ENCODE measurements around the gene SPTBN2.
A peak's percentile ranks its signal among the peaks of the same experiment; 100 is the strongest.
"Not testable (repeated sequence)": the region's sequence is repeated elsewhere in the genome, so short reads cannot be mapped to it uniquely, and the experiment has no call there.

SPTBN2 gene

DNA sequence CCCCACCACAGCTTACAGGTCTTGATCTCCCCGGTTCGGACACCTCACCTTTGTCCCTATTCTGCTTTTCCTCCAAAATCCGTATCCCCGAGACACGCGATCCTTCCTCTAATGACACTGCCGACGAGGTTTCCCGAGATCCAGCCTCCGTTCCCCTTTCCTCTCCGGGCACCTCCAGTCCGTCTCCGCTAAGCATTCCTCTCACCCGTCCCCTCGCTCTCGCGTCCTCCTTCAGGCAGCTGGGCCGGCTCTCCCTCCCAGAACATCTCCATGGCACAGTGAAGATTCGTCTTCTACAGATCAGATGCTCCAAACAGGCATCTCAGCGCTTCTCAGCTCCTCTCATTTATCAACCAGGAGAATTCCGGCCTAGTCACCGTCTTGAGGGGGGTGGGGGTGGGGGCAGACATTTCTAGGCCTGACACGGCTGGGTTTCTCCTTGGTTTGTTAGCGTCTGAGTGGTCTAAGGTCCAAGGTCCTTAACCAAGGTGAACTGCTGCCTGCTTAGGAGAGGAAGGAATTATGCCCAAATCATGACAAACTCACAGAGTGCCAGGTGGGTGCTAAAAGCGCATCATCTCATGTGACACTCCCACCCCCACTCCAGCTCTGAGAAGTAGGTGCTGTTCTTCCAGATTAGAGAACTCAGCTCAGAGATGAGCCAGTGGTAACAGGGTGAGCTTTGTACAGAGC is at the start of gene SPTBN2:
Gene SPTBN2, minus strand, starts transcription at position 524 of the 693 bp plus-strand sequence. CDS start 7,976 bp downstream, outside the sequence.
- no peak for DNase-seq

DNA sequence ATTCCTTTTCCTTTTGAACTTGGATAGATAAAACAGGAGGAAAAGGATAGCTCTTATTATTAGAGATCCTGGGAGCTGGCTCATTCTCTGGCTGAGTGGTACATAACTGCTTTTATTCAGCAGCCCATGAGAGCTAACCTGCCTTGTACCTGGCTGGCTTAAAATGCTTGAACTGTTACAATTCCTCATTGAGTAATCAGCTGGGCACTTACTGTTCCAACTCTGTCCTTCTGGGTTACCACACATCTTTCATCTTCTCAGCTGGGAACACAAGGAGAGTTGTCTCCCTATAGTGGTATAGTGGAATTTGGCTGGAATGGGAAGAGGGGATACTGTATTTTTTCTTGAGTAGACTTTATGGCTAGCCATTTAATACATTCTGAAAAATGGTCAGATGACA is 39.8 kb upstream of the SPTBN2 start:
- no peak for DNase-seq

DNA sequence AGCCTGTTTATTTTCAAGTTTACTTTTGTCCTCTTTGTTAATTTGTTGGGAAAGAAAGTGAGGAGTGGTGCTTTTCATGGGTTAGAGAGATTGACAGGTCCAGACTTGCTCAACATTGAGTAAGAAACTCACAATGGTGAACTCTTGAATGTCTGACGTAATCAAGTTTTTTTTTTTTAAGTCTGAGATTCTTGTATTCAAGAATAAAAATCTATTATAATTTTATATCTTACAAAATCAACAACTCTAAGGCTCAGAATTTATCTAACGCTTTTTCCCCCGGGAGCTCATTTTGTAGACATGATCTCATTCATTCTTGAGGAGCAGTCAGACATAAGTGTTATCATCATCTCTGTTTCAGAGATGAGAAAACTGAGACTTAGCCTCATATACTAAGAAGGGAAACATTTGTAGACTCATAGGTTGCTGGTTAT is 39.1 kb upstream of the SPTBN2 start:
- no peak for DNase-seq

DNA sequence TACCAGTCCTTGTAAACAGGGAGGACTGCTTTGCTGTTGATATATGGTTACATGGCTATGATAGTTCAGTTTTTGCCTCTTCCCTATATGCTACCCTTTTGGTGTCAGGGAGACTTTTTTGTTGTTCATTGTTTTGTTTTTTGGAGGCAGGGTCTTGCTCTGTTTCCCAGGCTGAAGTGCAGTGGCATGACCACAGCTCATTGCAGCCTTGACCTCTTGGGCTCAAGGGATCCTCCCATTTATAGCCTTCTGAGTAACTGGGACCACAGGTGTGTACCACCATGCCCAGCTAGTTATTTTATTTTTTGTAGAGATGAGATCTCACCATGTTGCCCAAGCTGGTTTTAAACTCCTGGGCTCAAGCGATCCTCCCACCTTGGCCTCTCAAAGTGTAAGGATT is 38.6 kb upstream of the SPTBN2 start:
- DNase-seq: no peak

DNA sequence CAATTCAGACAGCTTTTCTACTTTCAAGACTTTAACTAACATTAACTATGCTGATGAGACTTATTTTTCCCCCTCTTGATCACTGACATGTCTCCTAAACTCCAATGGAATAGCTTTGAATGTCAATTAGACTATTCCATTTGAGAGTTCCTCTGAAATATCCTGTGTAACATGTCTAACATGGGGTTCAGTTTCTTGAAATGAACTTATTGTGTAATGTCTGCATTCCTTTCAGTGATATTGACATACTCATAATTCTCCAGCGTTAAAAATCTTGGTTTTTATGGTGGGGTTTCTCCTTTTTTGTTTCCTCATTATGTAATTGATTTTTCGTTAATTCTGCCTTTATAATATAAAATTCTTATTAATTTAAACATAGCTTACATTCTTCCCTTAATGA is 37.7 kb upstream of the SPTBN2 start:
- DNase-seq: no peak

DNA sequence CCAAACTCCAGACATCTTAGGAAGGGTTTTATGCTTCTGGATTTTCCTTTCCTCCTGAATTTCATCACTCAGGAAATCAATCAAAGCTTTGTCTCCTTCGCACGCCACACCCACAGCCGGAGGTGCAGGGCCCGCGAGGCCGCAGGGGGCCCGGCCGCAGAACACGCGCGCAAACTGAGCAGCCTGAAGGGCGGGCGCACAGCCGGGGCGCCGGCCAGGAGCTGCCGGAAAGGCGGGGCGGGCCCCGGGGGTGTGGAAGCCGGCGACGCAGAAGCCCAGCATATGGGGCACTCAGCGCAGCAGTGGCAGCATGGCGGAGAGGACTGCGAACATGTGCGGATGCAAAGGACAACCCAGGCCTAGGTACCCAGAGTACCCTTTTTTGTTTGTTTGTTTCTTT is 33.1 kb upstream of the SPTBN2 start:
- DNase-seq: no peak

DNA sequence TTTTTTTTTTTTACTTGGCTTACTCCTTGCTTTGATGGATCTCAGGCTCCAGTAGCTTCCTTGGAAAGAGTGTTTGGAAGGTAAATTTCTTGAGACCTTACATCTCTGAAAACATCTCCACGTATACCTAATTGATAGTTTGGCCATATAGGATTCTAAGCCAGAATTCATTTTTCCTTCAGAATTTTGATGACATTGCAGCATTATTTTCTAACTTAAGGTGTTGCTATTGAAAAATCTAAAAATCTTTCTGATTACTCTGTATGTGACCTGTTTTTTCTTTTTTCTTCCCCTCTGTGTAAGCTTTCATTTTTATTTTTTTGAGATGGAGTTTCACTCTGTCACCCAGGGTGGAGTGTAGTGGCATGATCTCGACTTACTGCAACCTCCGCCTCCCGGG is 23.1 kb upstream of the SPTBN2 start:
- no peak for DNase-seq

DNA sequence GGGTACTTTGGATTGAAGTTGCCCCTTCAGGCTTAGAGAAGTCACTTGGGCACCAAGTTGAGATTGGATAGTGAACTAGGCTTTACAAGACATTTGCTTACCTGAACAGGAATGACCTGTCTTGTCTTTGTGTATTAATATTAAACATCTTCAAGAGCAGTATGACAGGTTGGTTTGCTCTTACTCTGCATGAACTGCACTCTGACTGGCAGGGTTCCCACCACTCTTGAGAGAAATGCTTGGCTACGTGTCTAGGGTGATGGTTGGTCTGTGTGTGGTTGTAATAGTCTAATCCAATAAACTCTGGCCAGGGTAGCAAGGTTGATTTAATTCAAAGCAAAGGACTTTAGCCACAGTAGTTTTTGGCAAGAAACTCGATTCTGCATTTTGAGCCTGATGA is 20.1 kb upstream of the SPTBN2 start:
- no peak for DNase-seq

DNA sequence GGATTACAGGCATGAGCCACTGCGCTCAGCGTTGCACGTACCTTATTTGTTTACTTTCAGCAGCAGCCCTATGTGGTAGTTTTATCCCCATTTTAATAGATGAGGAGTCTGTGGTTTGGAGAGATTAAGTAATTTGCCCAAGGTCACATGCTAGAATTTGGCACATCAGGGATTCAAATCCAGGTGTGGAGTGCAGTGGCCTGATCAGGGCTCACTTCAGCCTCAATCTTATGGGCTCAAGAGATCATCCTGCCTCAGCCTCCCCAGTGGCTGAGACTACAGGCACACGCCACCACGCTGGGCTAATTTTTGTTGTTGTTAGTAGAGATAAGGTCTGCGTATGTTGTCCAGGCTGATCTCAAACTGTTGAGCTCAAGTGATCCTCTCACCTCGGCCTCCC is 18.5 kb upstream of the SPTBN2 start:
- no peak for DNase-seq

DNA sequence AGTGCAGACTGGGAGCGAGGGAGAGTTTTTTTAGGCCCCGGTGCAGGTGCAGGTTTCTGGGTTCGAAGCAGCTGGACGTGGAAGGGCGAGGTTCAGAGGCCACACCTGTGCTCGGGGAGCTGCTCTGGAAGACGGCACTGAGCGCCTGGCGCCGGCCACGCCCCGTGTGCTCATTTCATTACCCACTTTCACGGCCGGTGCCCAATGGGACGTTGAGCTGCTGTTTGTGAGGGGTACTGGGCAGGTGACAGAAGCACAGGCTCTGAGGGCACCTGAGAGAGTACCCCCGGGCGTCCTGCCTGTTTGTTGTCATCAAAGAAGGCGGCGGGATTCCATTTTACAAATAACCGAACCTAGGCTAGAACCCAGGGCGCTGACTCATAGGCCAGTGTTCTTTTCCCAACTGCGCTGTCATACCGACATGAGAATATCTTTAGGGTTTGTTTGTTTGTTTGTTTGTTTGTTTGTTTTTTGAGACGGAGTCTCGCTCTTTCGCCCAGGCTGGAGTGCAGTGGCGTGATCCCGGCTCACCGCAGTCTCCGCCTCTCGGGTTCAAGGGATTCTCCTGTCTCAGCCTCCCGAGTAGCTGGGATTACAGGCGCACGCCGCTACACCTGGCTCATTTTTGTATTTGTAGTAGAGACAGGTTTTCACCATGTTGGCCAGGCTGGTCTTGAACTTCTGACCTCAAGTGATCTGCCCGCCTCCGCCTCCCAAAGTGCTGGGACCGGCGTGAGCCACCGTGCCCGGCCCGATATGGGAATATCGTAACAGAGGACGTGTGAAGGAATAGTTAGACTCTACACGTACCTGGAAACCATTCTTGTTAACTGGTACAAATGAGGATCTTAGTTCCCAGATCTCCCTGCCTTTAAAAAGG is 16.6 kb upstream of the SPTBN2 start:
- DNase-seq: peak; percentile 33

DNA sequence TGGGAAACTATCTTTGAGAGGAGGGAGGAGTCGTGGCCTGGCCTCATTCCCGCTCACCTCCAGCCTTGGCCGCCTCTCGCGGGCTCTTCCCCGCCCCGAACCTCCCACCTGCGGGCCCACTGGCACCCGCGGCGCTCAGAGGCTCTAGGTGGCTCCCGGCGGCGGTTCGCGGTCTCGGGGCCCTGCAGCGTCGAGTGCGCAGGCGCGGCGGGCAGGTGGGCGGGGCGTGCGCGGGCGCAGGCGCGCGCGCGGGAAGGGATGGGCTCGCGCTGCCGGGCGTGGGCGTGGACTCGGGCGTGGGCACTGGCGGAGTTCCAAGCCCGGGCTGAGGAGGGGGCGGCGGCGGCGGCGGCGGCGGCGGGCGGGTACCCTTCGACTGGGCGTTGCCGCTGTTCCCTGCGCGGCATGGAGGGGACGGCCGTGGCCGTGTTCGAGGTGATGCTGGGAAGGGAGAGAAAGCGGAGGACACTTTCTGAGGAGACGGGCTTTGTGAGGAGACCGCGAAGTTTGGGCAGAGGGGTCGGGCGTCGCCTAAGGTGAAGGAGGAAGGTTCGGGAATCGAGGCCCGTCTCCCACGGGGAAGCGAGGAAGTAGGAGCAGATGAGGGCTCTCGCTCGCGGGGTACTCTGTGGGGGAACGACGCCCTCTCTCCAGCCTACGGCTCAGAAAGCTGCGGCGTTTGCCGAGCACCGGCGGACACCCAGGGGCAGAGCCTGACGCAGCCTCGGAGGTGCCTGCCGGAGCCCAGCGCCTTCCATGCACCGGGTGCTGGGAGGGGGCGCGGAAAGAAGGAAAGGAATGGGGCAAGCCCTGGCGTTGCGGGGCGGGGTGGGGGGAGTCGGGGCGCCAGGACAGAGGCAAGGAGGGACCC is 15.7 kb upstream of the SPTBN2 start:
- peak; percentile 89 for DNase-seq

DNA sequence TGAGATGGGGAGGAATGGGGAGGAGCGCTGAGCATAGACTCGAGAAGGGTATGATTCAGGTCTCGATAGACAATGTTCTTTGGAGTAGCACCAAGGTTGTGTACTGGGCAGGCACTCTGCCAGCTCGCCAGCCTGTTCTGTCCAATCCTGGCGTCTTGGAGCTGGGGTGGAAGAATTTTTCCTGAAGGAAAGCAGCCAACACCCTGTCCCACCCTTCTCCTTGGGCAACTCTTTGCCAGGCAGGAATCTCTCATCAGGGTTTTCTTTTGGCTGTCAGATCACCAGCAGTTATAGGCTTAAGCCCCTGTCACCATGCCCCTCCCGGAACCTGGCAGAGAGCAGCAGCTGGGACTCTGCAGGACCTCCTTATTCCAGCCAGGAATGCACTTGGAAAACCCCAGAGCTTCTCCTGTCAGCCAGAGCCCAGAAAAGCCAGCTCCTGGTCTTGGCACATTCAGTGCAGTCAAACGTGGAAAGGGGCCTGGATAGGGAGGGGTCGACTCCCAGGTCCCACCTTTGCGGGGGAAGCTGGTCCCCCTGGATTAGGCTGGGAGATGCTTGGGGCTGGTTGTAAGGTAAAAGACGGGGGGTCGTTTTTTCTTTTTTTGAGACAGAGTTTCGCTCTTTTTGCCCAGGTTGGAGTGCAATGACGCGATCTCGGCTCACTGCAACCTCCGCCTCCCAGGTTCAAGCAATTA is 14.4 kb upstream of the SPTBN2 start:
- no peak for DNase-seq

DNA sequence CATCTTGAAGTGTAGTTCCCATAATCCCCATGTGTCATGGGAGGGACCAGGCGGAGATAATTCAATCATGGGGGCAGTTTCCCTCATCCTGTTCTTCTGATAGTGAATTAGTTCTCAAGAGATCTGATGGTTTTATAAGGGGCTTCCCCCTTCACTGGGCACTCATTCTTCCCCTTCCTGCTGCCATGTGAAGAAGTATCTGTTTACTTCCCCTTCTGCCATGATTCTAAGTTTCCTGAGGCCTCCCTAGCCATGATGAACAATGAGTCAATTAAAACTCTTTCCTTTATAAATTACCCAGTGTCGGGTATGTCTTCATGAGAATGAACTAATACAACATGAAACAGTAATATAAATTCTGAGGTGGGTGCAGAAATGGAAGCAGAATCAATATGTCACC is 12.1 kb upstream of the SPTBN2 start:
- no peak for DNase-seq

DNA sequence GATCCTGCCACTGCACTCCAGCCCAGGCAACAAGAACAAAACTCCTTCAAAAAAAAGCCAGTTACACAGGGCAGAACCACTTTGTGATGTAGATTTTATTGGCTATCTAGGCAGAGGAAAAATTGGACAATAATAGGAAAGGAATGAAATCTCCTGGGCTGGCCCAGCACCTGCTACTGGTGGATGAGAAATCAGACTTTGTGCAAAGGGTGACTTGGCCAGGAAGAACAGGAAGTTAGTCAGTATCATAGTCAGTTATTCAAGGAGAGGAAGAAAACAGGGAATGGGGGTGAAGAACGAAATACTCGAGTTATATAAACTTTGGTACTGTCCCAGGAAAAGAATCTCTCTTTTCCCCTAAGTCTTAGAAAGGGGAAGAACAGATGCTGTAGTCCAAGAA is 11.0 kb upstream of the SPTBN2 start:
- DNase-seq: no peak

DNA sequence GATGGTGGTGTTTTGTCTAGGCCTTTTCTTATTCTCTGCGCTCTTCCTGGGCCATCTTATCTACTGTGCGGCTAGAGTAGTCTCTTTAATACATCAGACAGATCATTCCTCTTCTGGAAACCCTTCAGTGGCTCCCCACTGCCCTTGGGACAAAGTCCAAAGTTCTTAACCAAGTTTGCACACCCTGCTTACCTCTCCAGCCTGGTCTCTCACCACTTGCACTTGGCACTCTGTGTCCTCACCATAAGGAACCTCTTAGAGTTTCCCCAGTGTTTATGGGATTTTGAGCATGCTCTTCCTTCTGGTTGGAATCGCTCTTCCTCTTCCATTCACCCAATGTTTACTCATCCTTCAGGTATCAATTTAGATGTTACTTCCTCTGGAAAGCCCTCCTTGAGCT is 5.2 kb upstream of the SPTBN2 start:
- no peak for DNase-seq

DNA sequence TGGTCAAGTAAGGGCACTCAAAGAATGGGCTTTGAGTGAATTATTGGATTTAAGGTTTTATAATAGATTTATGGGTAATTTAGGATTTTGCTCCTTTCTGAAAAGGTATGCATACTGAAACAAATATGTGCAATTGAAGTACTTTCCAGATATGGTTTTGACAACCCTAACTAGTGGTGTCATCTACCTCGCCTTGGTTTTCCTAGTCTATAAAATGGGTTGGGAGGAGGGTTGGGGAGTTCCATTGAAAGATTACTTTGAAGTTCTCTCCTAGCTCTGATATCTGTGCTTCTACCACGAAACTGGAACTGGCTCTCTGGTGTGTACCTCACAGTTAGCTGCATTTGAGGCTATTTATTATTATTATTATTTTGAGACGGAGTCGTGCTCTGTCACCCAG is 431 bp upstream of the SPTBN2 start:
- DNase-seq: no peak

DNA sequence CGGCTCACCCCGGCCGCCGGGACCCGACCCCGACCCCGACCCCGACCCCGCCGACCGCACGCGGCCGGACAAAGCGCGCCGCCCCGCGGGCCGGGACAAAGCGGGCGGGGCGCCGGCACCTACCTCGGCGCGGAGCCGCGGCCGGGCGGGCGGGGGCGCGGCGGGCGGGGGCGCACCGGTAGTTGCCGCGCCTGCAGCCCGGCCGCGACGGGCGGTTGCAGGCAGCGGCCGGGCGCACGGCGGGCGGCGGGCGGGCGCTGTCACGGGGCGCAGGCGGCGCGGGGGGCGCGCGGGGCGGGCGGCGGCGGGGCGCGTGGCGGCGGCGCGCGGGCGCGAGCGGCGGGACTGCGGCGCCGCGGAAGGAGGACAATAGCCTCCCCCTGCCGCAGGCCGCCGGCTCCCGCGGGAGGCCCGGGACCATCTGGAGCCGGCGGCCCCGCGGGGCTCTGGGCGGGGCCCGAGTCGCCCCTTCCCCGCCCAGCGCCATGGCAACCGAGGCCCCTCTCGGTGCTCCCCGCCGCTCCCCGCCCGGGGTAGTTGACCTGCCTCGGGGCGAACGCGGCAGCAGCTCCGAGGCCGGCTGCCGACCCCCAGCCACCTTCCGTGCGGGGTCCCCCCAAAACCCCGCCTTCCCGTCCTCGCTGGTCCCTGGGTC is 851 bp downstream of the SPTBN2 start:
- DNase-seq: no peak

DNA sequence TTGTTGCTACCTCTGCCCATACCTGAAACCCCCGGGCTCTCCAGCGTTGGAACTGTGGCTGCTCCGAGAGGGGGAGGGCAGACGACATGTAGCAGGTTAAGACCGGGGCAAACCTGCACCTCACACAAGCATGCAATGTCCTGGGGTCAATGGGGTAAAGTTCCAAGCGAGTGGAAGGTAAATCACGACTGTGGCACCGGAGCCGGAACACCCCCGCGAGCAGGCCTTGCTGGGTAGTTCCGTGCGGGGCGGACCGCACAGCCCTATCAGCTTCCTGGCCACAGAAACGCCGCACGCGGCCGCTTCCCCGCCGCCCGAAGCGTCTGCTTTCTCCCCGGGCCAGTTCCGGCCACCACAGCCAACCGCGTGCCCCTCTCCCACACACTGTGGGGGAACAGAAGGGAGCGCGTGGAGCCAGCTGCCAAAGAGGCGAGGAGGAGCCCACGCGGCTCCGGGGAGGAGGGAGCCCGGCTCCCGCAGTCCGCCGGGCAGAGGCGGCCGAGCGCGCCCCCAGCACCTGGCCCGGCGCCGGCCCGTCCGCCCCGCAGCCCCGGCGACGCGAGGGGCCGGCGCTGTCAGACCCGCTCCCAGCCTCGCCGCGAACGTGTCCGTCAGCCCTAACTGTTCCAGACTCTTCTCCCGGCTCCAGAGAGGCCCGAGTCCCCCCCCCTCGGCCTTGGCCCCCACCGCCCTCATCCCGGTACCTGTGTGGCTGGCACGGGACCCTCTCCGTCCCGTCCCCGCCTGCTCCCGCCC is 1.6 kb downstream of the SPTBN2 start:
- peak; percentile 7 for DNase-seq

DNA sequence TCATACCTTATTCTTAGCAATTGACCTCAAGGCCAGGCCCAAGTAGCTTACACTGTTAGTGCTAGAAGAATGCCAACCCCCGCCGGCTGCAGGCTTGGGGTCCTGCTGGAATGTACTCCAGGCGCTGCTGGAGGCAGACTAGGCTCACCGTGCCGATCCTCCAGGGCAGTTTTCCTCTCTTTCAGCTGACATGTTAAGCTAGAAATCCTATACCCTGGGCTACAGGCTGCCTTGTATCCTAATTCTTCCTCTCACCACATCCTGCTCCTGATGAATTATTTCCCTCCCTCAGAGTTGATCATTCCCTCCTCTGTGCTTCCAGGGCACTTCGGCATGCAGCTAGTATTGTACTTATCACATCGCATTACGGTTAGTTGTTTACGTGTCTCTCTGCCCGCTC is 3.4 kb downstream of the SPTBN2 start:
- DNase-seq: no peak

DNA sequence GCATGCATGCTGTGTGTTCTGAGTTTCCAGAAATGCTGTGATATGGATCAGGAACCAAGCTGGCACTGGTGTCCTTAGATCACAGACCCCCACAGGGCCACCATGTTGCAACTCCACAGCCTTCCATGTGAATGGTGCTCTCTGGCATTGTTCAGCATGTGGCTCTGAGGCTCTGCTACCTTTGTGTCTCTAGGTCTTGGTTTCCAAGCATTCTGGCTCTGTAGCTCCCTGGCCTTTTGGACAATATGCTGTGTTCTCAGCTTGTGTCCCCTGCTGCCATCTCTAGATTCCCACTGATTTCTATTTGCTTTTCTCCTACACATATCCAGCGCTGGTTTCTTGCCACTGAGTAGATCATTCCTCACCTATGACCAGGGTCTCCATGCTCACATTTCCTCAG is 3.9 kb downstream of the SPTBN2 start:
- no peak for DNase-seq

DNA sequence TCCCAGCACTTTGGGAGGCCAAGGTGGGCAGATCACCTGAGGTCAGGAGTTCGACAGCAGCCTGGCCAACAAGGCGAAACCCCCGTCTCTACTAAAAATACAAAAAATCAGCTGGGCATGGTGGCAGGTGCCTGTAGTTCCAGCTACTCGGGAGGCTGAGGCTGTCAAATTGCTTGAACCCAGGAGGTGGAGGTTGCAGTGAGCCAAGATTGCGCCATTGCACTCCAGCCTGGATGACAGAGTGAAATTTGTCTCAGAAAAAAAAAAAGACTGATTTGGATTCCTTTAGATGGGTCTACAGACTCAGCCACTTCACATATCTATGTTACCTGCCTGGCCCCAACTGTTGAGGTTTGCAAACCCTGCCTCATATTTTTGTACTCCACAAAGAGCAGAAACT is 4.8 kb downstream of the SPTBN2 start:
- DNase-seq: not testable (repeated sequence)
